ENCODE data around the gene SV2A.
"Not testable (repeated sequence)": the region's sequence is repeated elsewhere in the genome, so short reads cannot be mapped to it uniquely, and the experiment has no call there.

The SV2A gene

GRCh38 chr1:149886121-149886395 lies 31.6 kb downstream of the SV2A start:
- not testable (repeated sequence) for DNase-seq

- DNase-seq = peak; percentile 86
Observed at GRCh38 chr1:149885339-149886120, 32.1 kb downstream of the SV2A start.

GRCh38 chr1:149884433-149885338 lies 33.0 kb downstream of the SV2A start:
- peak; percentile 54 for DNase-seq

- DNase-seq = no peak
Observed at GRCh38 chr1:149883598-149884247, 33.9 kb downstream of the SV2A start.

GRCh38 chr1:149881876-149882275 lies 35.8 kb downstream of the SV2A start:
- DNase-seq = no peak

- DNase-seq = no peak
Observed at GRCh38 chr1:149879556-149879955, 38.1 kb downstream of the SV2A start.

- DNase-seq = no peak
Observed at GRCh38 chr1:149877211-149877946, 40.3 kb downstream of the SV2A start.

- DNase-seq = not testable (repeated sequence)
Observed at GRCh38 chr1:149873060-149873459, 44.6 kb downstream of the SV2A start.

- not testable (repeated sequence) for DNase-seq
Observed at GRCh38 chr1:149866887-149867286, 50.8 kb downstream of the SV2A start.

GRCh38 chr1:149861497-149862054 lies 56.1 kb downstream of the SV2A start:
- not testable (repeated sequence) for DNase-seq

- not testable (repeated sequence) for DNase-seq
Observed at GRCh38 chr1:149860684-149861496, 56.8 kb downstream of the SV2A start.

GRCh38 chr1:149860271-149860670 lies 57.4 kb downstream of the SV2A start:
- not testable (repeated sequence) for DNase-seq

Data from COR-L47 (cell line).